Type B pancreatic cell (in vitro differentiated cells): ENCODE data around the gene RERGL. TPM values are rescaled to one million over a fixed set of nuclear protein-coding genes. Genes with fewer than 3 reads are reported as not detected.

ENCODE experiments used
- DNase-seq: peaks from one replicate; pipeline ENCODE4 v3.0.0; 2021; ENCODE audit warnings: mixed read lengths; ENCODE audit not compliant: unreplicated experiment; ENCODE audit errors: extremely low spot score
- H3K27ac Mint-ChIP-seq: 2 replicates; pipeline ENCODE4 v1.8.0; 2021; ENCODE audit warnings: mild to moderate bottlenecking, mixed read lengths
- H3K27me3 Mint-ChIP-seq: 2 replicates; pipeline ENCODE4 v1.8.0; 2021; ENCODE audit warnings: mixed read lengths
- H3K36me3 Mint-ChIP-seq: 2 replicates; pipeline ENCODE4 v1.8.0; 2021; ENCODE audit warnings: mixed read lengths
- H3K4me1 Mint-ChIP-seq: one replicate; pipeline ENCODE4 v1.8.0; 2021; ENCODE audit warnings: mixed read lengths; ENCODE audit not compliant: unreplicated experiment
- H3K4me3 Mint-ChIP-seq: 2 replicates; pipeline ENCODE4 v1.8.0; 2021; ENCODE audit warnings: mild to moderate bottlenecking, mixed read lengths
- H3K9me3 Mint-ChIP-seq: 2 replicates; pipeline ENCODE4 v1.8.0; 2021; ENCODE audit warnings: mixed read lengths
- CTCF ChIP-seq: fragments of 200-600 bp; sonication (generic); conservative IDR thresholded peaks from 2 replicates; pipeline ENCODE4 v1.5.0; 2021; ENCODE audit warnings: antibody characterized with exemption, mild to moderate bottlenecking
- long read RNA-seq: library from polyadenylated mRNA; unstranded; transcript quantifications from one replicate; pipeline ENCODE4 v2.0.0, GENCODE V29; 2020
- total RNA-seq: library from RNA; stranded (reverse); gene quantifications from 2 replicates; pipeline ENCODE4 v1.2.1, GENCODE V29; 2021; ENCODE audit warnings: low replicate concordance

The RERGL gene
- total RNA-seq: 1.1 and 1.5 TPM in 2 replicates
- long read RNA-seq: 0 reads

- no peaks in the 10 kb centered on the region for H3K36me3 Mint-ChIP-seq
- peaks cover 3% of the 10 kb centered on the region for H3K27me3 Mint-ChIP-seq
- no peak within 1 kb of the TSS for H3K4me3 Mint-ChIP-seq
- peaks cover 5% of the 10 kb centered on the region for H3K9me3 Mint-ChIP-seq
- no peak within 1 kb of the TSS for H3K27ac Mint-ChIP-seq
- no peaks in the 10 kb centered on the region for H3K4me1 Mint-ChIP-seq
- no peak for TF ChIP-seq CTCF
- DNase-seq: no peak
These were observed at the start of gene RERGL for GRCh38 chr12:18090093-18090492. Gene RERGL (minus strand): TSS chr12:18090193. CDS start chr12:18090140, 53 bp downstream.

GRCh38 chr12:18139254-18139653, 49.3 kb upstream of the RERGL start:
- Mint-ChIP-seq H3K27ac (no peak overlapping the region), H3K4me3 (no peak overlapping the region), H3K36me3 (no peaks in the 10 kb centered on the region), H3K9me3 (no peaks in the 10 kb centered on the region), H3K27me3 (peaks cover 3% of the 10 kb centered on the region), H3K4me1 (no peaks in the 10 kb centered on the region)
- TF ChIP-seq CTCF: no peak
- DNase-seq: no peak

GRCh38 chr12:18135509-18135908, 45.5 kb upstream of the RERGL start:
- H3K4me3 Mint-ChIP-seq: no peak overlapping the region
- TF ChIP-seq CTCF: no peak
- no peaks in the 10 kb centered on the region for H3K9me3 Mint-ChIP-seq
- H3K4me1 Mint-ChIP-seq: no peaks in the 10 kb centered on the region
- no peak for DNase-seq
- no peaks in the 10 kb centered on the region for H3K36me3 Mint-ChIP-seq
- no peak overlapping the region for H3K27ac Mint-ChIP-seq
- peaks cover 3% of the 10 kb centered on the region for H3K27me3 Mint-ChIP-seq

- H3K36me3 Mint-ChIP-seq: no peaks in the 10 kb centered on the region
- peaks cover 3% of the 10 kb centered on the region for H3K27me3 Mint-ChIP-seq
- DNase-seq: no peak
- no peaks in the 10 kb centered on the region for H3K9me3 Mint-ChIP-seq
- H3K4me3 Mint-ChIP-seq: no peak overlapping the region
- TF ChIP-seq CTCF: no peak
- H3K4me1 Mint-ChIP-seq: no peaks in the 10 kb centered on the region
- H3K27ac Mint-ChIP-seq: no peak overlapping the region
These were observed 45.1 kb upstream of the RERGL start for GRCh38 chr12:18135086-18135485.

- TF ChIP-seq CTCF: no peak
- H3K36me3 Mint-ChIP-seq: peaks cover 4% of the 10 kb centered on the region
- no peak overlapping the region for H3K27ac Mint-ChIP-seq
- H3K9me3 Mint-ChIP-seq: peaks cover 6% of the 10 kb centered on the region
- peaks cover 3% of the 10 kb centered on the region for H3K27me3 Mint-ChIP-seq
- no peak overlapping the region for H3K4me3 Mint-ChIP-seq
- no peaks in the 10 kb centered on the region for H3K4me1 Mint-ChIP-seq
- DNase-seq: no peak
These were observed 40.9 kb upstream of the RERGL start for GRCh38 chr12:18130851-18131250.

- no peak for DNase-seq
- Mint-ChIP-seq H3K4me3 (no peak overlapping the region), H3K27me3 (no peaks in the 10 kb centered on the region), H3K27ac (no peak overlapping the region), H3K4me1 (no peaks in the 10 kb centered on the region), H3K9me3 (peaks cover 12% of the 10 kb centered on the region), H3K36me3 (peaks cover 4% of the 10 kb centered on the region)
- TF ChIP-seq CTCF: no peak
These were observed 33.7 kb upstream of the RERGL start for GRCh38 chr12:18123707-18124106.
